D721Med (cell line): Measurements from ENCODE around the gene UPK1B.

Source experiments
- DNase-seq: peaks from one replicate; pipeline ENCODE4 v3.0.0; 2011; ENCODE audit warnings: low spot score; ENCODE audit not compliant: insufficient read length
- FAIRE-seq: peaks from 2 replicates; lab custom pipeline; 2011; peaks lifted over from hg19 to GRCh38; lab: Jason Lieb, UNC
- CTCF ChIP-seq: IDR thresholded peaks from 2 replicates; pipeline ENCODE4 v1.5.1; 2012; ENCODE audit warnings: mild to moderate bottlenecking, control low read depth; ENCODE audit not compliant: insufficient read depth; ENCODE audit errors: missing control alignments

UPK1B gene

GRCh38 chr3:119146578-119147375, 26.6 kb upstream of the UPK1B start:
- TF ChIP-seq CTCF: no peak
- no peak for FAIRE-seq

GRCh38 chr3:119147494-119147893, 25.9 kb upstream of the UPK1B start:
- no peak for FAIRE-seq
- no peak for DNase-seq
- no peak for TF ChIP-seq CTCF

More at GRCh38 chr3:119146578-119147375, 26.6 kb upstream of the UPK1B start:
- DNase-seq: no peak

- DNase-seq: no peak
- no peak for TF ChIP-seq CTCF
- no peak for FAIRE-seq
Observed at GRCh38 chr3:119148493-119149180, 24.8 kb upstream of the UPK1B start.

- DNase-seq (no peak), FAIRE-seq (no peak)
- TF ChIP-seq CTCF: no peak
Observed at GRCh38 chr3:119149484-119149883, 23.9 kb upstream of the UPK1B start.

GRCh38 chr3:119156868-119157267, 16.5 kb upstream of the UPK1B start:
- TF ChIP-seq CTCF: no peak
- FAIRE-seq (no peak), DNase-seq (no peak)

GRCh38 chr3:119157971-119158370, 15.4 kb upstream of the UPK1B start:
- no peak for TF ChIP-seq CTCF
- no peak for FAIRE-seq

GRCh38 chr3:119160361-119160760, 13.0 kb upstream of the UPK1B start:
- DNase-seq (no peak), FAIRE-seq (no peak)
- TF ChIP-seq CTCF: no peak

More at GRCh38 chr3:119157971-119158370, 15.4 kb upstream of the UPK1B start:
- no peak for DNase-seq
